Muscle of arm (tissue), 12 donors: Measurements from ENCODE around the gene BCAS2. TPM values are rescaled to one million over a fixed set of nuclear protein-coding genes. Genes with fewer than 3 reads are reported as not detected.
"Not testable (repeated sequence)": the region's sequence is repeated elsewhere in the genome, so short reads cannot be mapped to it uniquely, and the experiment has no call there.

ENCODE experiments used
- DNase-seq: peaks from one replicate; pipeline ENCODE4 v3.0.0-alpha.2; 2013
- polyA plus RNA-seq, 12 donors: library from polyadenylated mRNA; unstranded; fragments of 120-200 nt; gene quantifications; one replicate each; pipeline ENCODE4 v1.2.1, GENCODE V29; 2013; ENCODE audit not compliant: insufficient read length in 12 of 12

The BCAS2 gene
- polyA plus RNA-seq, 12 donors, result 18.4 to 41.8 (median 28.8) TPM; not detected in 1

GRCh38 chr1:114564141-114564540 lies 17.3 kb downstream of the BCAS2 start:
- DNase-seq, result no peak

GRCh38 chr1:114562978-114563510 lies 18.4 kb downstream of the BCAS2 start:
- not testable (repeated sequence) for DNase-seq

- no peak for DNase-seq
Observed at GRCh38 chr1:114561333-114561732, 20.1 kb downstream of the BCAS2 start.

DNA sequence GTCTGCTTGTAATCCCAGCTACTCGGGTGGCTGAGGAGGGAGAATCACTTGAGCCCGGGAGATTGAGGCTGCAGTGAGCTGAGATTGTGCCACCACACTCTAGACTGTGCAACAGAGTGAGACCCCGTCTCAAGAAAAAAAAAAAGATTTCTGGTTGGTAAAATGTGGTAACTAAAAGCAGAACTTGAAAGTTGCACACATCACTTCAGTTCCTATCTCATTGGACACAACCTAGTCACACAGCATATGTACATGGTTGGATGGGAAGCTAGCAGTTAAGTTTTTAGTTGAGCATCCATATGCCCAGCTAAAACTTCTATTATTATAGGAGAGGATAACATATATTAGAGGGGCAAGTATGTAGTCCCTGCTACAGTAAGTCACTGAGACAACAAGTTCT lies 22.1 kb downstream of the BCAS2 start:
- DNase-seq, result no peak

DNA sequence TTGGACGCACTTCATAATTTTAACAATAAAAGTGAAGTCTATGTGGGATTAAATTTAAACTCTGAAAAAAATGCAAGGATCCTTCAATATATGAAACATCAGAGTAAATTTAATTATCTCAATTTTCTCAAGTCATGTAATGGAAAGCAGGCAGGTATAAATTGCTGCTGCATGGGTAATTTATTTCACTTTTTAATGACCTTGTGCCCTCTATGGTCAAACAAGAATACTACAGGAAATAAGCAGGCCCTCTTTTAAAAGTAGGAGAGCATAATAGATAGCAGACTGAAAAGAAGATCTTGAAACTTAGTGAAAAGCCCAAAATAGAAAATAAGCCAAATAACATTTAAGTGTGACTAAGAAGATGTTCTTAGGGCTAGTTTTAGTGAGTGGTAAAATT lies 22.9 kb downstream of the BCAS2 start:
- no peak for DNase-seq

DNA sequence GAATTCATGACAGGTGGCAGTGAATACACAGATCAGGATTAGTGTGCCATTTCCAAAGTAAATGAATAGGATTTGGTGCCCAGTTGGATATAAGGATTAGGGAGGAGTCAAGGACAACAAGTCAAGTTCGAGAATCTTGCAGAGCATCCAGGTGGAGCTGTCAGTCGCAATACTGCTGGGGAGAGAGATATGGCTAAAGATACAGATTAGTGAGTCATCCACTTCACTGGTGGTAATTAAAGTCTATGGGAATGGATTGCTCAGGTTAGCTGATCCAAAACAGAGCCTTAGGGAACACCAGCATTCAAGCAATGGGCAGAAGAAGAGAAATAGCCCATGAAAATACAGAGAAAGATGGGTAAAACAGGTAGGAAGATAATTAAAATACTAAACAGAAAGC lies 26.8 kb downstream of the BCAS2 start:
- no peak for DNase-seq

GRCh38 chr1:114552106-114552639 lies 29.2 kb downstream of the BCAS2 start:
- no peak for DNase-seq

DNA sequence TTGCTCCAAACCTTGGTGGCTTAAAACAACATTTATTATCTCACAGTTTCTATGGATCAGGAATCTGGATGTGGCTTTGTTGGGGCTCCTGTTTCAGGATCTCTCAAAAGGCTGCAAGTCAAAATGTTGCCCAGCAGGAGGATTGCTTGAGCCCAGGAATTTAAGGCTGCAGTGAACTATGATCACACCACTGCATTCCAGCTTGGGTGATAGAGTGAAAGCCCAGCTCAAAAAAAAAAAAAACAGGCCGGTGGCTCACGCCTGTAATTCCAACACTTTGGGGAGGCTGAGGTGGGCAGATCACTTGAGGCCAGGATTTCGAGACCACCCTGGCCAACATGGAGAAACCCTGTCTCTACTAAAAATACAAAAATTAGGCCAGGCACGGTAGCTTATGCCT lies 30.0 kb downstream of the BCAS2 start:
- no peak for DNase-seq

DNA sequence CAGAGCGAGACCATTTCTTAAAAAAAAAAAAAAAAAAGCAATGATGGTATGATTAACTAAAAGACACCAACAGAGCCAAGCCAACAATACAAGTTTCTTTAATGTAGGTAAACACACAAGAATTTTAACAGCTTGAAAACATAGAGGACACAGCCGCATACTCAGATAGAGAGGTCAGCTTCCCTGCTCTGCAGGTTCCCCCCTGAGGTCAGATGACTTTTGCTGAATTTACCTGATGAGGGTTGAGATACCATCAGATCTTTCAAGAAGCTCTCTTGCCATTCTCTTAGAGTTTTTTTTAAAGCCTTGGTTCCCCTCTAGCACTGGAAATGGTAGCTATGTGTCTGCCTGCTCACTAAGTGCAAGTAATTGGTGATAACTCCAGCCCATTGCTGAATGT lies 31.1 kb downstream of the BCAS2 start:
- no peak for DNase-seq

GRCh38 chr1:114549137-114549536 lies 32.3 kb downstream of the BCAS2 start:
- DNase-seq, result no peak

GRCh38 chr1:114547076-114547475 lies 34.3 kb downstream of the BCAS2 start:
- DNase-seq, result no peak

DNA sequence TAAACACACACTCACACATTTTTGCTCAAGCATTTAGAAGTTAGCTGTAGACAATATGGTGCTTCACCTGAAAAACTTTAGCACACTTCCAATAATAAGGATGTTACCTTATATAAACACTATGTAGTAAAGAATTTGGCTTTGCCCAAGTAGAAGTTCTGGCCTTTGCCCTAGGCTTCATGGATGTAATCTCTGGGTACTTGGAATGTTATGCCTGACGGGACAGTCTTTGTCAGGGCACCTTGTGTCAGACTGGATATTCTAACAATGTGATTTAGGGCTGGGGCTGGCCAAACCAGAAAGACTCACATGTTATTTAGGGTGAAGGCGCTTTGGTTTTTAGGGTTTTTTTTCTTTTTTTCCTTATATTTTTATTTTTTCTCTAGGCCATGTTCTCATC lies 35.6 kb downstream of the BCAS2 start:
- no peak for DNase-seq

GRCh38 chr1:114545315-114545714 lies 36.1 kb downstream of the BCAS2 start:
- DNase-seq, result no peak

DNA sequence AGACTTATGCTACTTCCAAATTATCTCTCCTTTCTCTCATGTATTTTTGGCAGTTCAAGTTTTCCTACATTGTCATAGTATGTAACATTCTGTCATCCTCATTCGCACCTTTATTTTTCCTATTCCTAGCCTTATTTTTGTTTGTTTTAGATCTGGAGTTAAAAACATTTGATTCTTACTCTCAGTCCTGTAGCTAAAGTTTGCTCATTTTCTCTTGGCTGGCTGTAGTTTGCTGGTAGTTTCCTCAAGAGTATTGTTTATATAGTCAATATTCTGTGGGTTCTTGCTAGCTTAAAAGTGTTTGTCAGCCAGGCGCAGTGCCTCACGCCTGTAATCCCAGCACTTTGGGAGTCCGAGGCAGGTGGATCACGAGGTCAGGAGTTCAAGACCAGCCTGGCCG lies 40.6 kb downstream of the BCAS2 start:
- DNase-seq, result no peak

GRCh38 chr1:114540272-114540671 lies 41.1 kb downstream of the BCAS2 start:
- DNase-seq, result no peak

GRCh38 chr1:114536043-114536442 lies 45.4 kb downstream of the BCAS2 start:
- DNase-seq, result no peak

DNA sequence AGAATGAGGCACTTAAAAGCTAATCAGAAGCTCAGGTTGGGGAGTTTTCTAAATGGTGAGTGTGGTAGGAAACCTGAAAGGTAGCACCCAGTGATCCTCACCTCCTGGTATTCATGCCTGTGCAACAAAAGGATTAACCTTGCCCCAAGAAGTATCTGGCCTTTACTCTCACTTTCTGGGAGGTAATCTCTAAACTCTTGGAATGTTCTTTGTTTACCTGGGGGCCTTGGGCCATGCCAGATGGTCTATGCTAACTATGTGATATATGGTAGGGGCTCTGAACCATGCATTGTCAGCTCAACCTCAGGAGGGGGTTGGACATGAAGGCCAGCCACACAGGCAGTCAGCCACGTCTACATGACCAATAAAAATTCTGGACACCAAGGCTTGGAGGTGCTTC lies 46.0 kb downstream of the BCAS2 start:
- DNase-seq, result no peak

DNA sequence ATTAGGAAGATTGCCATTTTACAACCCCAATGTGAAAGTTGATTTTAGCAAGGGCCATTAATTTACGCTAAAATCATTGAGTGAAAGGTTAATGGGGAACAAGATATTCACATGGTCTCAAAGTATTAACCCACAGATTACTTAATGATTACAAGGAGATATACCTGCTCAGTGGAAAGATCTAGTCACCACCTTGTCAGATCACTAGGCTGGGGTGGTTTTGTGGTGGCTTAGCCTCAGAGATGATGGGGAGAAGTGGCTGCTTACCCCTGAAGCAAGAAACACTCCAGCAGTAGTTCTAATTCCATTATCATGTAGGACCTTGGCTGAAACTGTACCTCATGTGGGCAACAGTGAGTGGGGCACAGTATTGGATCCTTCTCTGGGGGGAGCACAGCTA lies 50.3 kb downstream of the BCAS2 start:
- DNase-seq, result no peak

DNA sequence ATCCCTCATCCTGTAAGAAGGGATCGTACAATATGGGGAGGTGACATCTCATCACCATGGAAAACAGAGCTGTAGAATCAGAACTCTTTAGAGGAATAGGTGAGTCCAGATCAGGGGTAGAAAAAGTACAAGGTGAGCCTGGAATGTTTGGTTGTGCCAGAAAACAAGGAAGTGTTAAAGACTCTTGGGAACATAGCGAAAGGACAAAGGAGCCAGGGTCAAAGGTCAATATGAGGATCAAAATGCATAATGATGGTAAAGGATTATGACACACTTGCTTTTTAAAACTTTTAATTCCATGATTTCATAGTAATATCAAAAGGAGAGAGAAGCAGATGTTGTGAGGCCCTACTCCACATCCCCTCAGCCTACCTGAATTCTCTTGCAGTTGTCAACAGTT lies 51.2 kb downstream of the BCAS2 start:
- DNase-seq, result no peak

GRCh38 chr1:114524944-114525343 lies 56.5 kb downstream of the BCAS2 start:
- no peak for DNase-seq

- DNase-seq, result no peak
Observed at GRCh38 chr1:114522264-114522575, 59.2 kb downstream of the BCAS2 start.

- DNase-seq, result no peak
Observed at GRCh38 chr1:114521396-114522263, 59.8 kb downstream of the BCAS2 start.
